GM23338 (cell line): ENCODE measurements around the gene RGS6. TPM values are rescaled to one million over a fixed set of nuclear protein-coding genes. Genes with fewer than 3 reads are reported as not detected.

ENCODE experiments used
- ATAC-seq: fragments of 200-7000 bp; cut with Tn5 transposase; 3 replicates; pipeline ENCODE4 v1.9.1; 2020
- DNase-seq: peaks from one replicate; pipeline ENCODE4 v3.0.0-alpha.2; 2015; ENCODE audit warnings: low spot score
- H2AFZ ChIP-seq: fragments of 200-600 bp; sonication (generic); 2 replicates; pipeline ENCODE4 v1.8.0; 2016; ENCODE audit warnings: antibody characterized with exemption, mild to moderate bottlenecking, moderate library complexity
- H3F3A ChIP-seq: fragments of 200-600 bp; sonication (generic); replicated peaks from 2 replicates; pipeline ENCODE4 v1.8.0; 2017; ENCODE audit warnings: antibody characterized with exemption, mixed run types, low read depth
- H3K27ac ChIP-seq: fragments of 200-600 bp; sonication (generic); 2 replicates; pipeline ENCODE4 v1.6.1; 2016; ENCODE audit warnings: low read depth
- H3K27me3 ChIP-seq: fragments of 200-600 bp; sonication (generic); 2 replicates; pipeline ENCODE4 v1.8.0; 2016; ENCODE audit warnings: mild to moderate bottlenecking, mixed run types, moderate library complexity; ENCODE audit not compliant: insufficient read depth
- H3K36me3 ChIP-seq: fragments of 200-600 bp; sonication (generic); 2 replicates; pipeline ENCODE4 v1.8.0; 2016; ENCODE audit warnings: mild to moderate bottlenecking; ENCODE audit not compliant: insufficient read depth
- H3K4me1 ChIP-seq: fragments of 200-600 bp; sonication (generic); 2 replicates; pipeline ENCODE4 v1.8.0; 2016; ENCODE audit warnings: mild to moderate bottlenecking, moderate library complexity; ENCODE audit not compliant: insufficient read depth
- H3K4me2 ChIP-seq: fragments of 200-600 bp; sonication (generic); 2 replicates; pipeline ENCODE4 v1.7.1; 2017; ENCODE audit warnings: mixed run types
- H3K4me3 ChIP-seq: fragments of 200-600 bp; sonication (generic); 2 replicates; pipeline ENCODE4 v1.6.1; 2016; ENCODE audit warnings: mixed run types
- H3K79me2 ChIP-seq: fragments of 200-600 bp; sonication (generic); replicated peaks from 2 replicates; pipeline ENCODE4 v1.8.0; 2017; ENCODE audit warnings: mild to moderate bottlenecking; ENCODE audit not compliant: insufficient read depth
- H3K9me2 ChIP-seq: fragments of 200-600 bp; sonication (generic); 2 replicates; pipeline ENCODE4 v1.8.0; 2017; ENCODE audit not compliant: insufficient read depth
- H4K20me1 ChIP-seq: fragments of 200-600 bp; sonication (generic); replicated peaks from 2 replicates; pipeline ENCODE4 v1.8.0; 2017; ENCODE audit warnings: mild to moderate bottlenecking; ENCODE audit not compliant: insufficient read depth
- H3K27ac Mint-ChIP-seq: 2 replicates; pipeline ENCODE4 v1.8.0; 2020; ENCODE audit warnings: inconsistent platforms, mild to moderate bottlenecking, moderate library complexity, mixed read lengths
- H3K27me3 Mint-ChIP-seq: 3 replicates; pipeline ENCODE4 v1.8.0; 2022; ENCODE audit warnings: low read depth, mild to moderate bottlenecking, moderate library complexity, mixed read lengths, inconsistent platforms; ENCODE audit not compliant: insufficient read depth, poor library complexity
- H3K36me3 Mint-ChIP-seq: 3 replicates; pipeline ENCODE4 v1.8.0; 2021; ENCODE audit warnings: low read depth, mild to moderate bottlenecking, inconsistent platforms, moderate library complexity, mixed read lengths
- H3K4me1 Mint-ChIP-seq: 3 replicates; pipeline ENCODE4 v1.8.0; 2020; ENCODE audit warnings: mild to moderate bottlenecking, inconsistent platforms, mixed read lengths
- H3K4me3 Mint-ChIP-seq: 3 replicates; pipeline ENCODE4 v1.8.0; 2021; ENCODE audit warnings: moderate library complexity, mild to moderate bottlenecking, inconsistent platforms, mixed read lengths
- H3K9me3 Mint-ChIP-seq: 3 replicates; pipeline ENCODE4 v1.8.0; 2020; ENCODE audit warnings: moderate library complexity, mild to moderate bottlenecking, inconsistent platforms, mixed read lengths
- CREB1 ChIP-seq: fragments of 250-450 bp; sonication (Bioruptor Pico); IDR thresholded peaks from 2 replicates; pipeline ENCODE4 v1.5.0; 2020; ENCODE audit warnings: low read depth, mild to moderate bottlenecking, moderate library complexity
- CTCF ChIP-seq, 2 experiments: fragments of 200-600 bp in 1 of 2; sonication (generic) in 1 of 2; conservative IDR thresholded peaks; 2 replicates each; pipeline versions ENCODE4 v1.5.1 to v1.6.1; 2016 to 2017; ENCODE audit warnings: antibody characterized with exemption in 2 of 2, low read depth in 2 of 2, mild to moderate bottlenecking in 2 of 2, moderate library complexity in 1 of 2
- EZH2 ChIP-seq: fragments of 200-600 bp; sonication (generic); IDR thresholded peaks from one replicate; pipeline ENCODE4 v1.8.0; 2017; ENCODE audit warnings: antibody characterized with exemption, mild to moderate bottlenecking, low read depth; ENCODE audit not compliant: unreplicated experiment
- EZH2phosphoT487 ChIP-seq: fragments of 200-600 bp; sonication (generic); IDR thresholded peaks from one replicate; pipeline ENCODE4 v1.8.1; 2018; ENCODE audit warnings: antibody characterized with exemption; ENCODE audit not compliant: unreplicated experiment
- JUNB ChIP-seq: IDR thresholded peaks from one replicate; pipeline ENCODE4 v1.6.1; 2016; ENCODE audit warnings: antibody characterized with exemption; ENCODE audit not compliant: unreplicated experiment
- NANOG ChIP-seq: IDR thresholded peaks from 2 replicates; pipeline ENCODE4 v1.6.1; 2016; ENCODE audit warnings: antibody characterized with exemption, borderline replicate concordance
- POLR2AphosphoS5 ChIP-seq: IDR thresholded peaks from 2 replicates; pipeline ENCODE4 v1.6.1; 2016; ENCODE audit warnings: antibody characterized with exemption, low read depth
- STAT1 ChIP-seq: IDR thresholded peaks from one replicate; pipeline ENCODE4 v1.6.1; 2016; ENCODE audit warnings: antibody characterized with exemption; ENCODE audit not compliant: unreplicated experiment
- ZNF114 ChIP-seq: fragments of 250-450 bp; sonication (Bioruptor Pico); IDR thresholded peaks from 2 replicates; pipeline ENCODE4 v1.5.0; 2020; ENCODE audit warnings: mild to moderate bottlenecking, moderate library complexity
- ZNF462 ChIP-seq: fragments of 250-450 bp; sonication (Bioruptor Pico); IDR thresholded peaks from 2 replicates; pipeline ENCODE4 v1.5.0; 2020; ENCODE audit warnings: mild to moderate bottlenecking, moderate library complexity
- polyA plus RNA-seq: library from polyadenylated mRNA; unstranded; fragments of >200 nt; fragmentation: Nextera tagmentation; extraction: Ambion mirVana; gene quantifications from 2 replicates; pipeline ENCODE4 v1.2.1, GENCODE V29; 2016
- total RNA-seq: library from RNA; depleted of rRNA; stranded (reverse); fragments of >200 nt; shearing (Covaris generic); gene quantifications from 2 replicates; pipeline ENCODE4 v1.2.3, GENCODE V29; 2014
- TF ChIP-seq, protein P1 (sequence below): IDR thresholded peaks from 2 replicates; pipeline ENCODE4 v1.6.1; 2016; ENCODE audit warnings: antibody characterized with exemption

RGS6 gene
- total and polyA plus RNA-seq, 2 experiments from 2014 or later = 0.66 to 0.83 TPM

DNA sequence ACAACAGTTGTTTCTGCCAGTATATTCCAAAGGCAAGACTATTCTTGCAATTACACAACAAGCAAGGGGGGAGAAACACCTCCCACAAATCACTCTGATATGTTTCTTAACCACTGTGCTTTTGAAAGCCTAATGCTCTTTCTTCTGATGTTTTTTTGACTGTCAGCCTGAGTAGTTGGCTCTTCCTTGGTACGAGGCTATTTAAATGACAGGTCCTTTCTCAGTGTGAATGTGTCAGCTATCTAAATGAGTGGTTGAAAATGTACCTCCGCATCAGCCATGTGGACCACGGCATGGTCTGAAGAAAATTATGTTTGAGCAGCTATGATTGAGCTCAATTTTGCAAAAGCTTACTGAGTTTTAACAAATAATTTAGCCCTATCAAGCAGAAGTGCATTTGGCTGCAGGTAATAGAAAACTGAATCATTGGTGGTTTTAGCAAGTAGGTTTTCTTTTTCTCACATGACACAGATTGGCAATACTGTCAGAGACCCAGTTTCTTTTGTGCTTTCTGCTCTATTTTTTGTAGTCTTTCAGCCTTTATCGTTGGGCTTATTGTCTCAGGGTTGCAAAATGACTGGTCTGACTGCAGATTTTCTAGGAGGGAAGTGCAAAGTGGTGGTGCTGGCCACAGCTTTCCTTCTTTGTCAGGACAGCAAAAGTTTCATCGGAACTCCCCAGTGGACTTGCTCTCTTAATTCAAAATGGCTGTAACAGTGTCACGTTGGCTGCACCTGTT is 162.8 kb downstream of the RGS6 start (continued):
- TF ChIP-seq ZNF462 (CRISPR knock-in tag) (no peak), NANOG (no peak)
- TF ChIP-seq, protein P1, sequence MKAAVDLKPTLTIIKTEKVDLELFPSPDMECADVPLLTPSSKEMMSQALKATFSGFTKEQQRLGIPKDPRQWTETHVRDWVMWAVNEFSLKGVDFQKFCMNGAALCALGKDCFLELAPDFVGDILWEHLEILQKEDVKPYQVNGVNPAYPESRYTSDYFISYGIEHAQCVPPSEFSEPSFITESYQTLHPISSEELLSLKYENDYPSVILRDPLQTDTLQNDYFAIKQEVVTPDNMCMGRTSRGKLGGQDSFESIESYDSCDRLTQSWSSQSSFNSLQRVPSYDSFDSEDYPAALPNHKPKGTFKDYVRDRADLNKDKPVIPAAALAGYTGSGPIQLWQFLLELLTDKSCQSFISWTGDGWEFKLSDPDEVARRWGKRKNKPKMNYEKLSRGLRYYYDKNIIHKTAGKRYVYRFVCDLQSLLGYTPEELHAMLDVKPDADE = no peak

DNA sequence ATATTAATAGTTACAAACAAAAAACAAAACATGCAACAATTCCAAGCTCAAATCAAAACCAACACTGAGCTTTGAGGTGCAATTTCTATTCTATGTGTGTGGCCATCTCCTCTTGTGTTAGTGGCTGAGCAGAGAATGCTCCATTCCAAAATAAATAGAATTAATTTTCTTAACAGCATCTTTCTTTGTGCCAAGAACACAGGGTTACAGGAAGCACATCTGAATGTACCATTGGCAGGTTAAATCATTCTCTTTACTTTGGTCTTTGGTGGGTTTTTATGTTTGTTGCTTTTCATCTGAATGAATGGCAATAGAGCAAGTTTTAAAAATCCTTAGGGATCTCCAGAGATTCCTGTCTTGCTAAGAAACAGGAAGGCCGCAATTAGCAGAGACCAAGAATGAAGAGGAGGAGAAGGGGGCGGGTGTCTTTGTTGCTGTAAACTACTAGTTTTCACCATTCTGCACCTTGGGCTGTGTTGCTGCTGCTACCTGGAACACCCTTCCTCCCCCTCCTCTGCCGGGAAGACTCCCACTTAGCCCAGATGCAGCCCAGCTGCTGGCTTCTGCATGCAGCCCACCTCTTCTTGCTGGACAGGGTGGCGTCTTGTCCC is 165.0 kb downstream of the RGS6 start:
- DNase-seq (peak; percentile 7), ATAC-seq (no peak)
- Histone ChIP-seq H3K4me2 (no peak overlapping the region), H3K4me3 (no peak overlapping the region), H3K4me1 (peaks cover 10% of the 10 kb centered on the region; the same call in 1 of the 2 replicates), H3K27me3 (no peaks in the 10 kb centered on the region), H3K79me2 (no peaks in the 10 kb centered on the region), H3F3A (no peaks in the 10 kb centered on the region), H2AFZ (peak overlapping the region; percentile 28; the same call in 1 of the 2 replicates), H3K36me3 (no peaks in the 10 kb centered on the region), H3K9me2 (no peaks in the 10 kb centered on the region), H4K20me1 (no peaks in the 10 kb centered on the region), H3K27ac (no peak overlapping the region)
- Mint-ChIP-seq H3K27ac (no peak overlapping the region), H3K9me3 (no peaks in the 10 kb centered on the region), H3K4me3 (no peak overlapping the region), H3K4me1 (peaks cover 9% of the 10 kb centered on the region; the same call in 2 of the 3 replicates), H3K27me3 (peaks cover 5% of the 10 kb centered on the region), H3K36me3 (no peaks in the 10 kb centered on the region)
- TF ChIP-seq JUNB = no peak
- TF ChIP-seq, protein P1 = no peak
- TF ChIP-seq ZNF114 (CRISPR knock-in tag) = no peak
- TF ChIP-seq POLR2AphosphoS5 = no peak
- TF ChIP-seq STAT1 = no peak
- TF ChIP-seq EZH2phosphoT487 = no peak
- TF ChIP-seq EZH2 = no peak
- no peak for TF ChIP-seq CREB1 (CRISPR knock-in tag)
- TF ChIP-seq CTCF (conservative IDR thresholded peaks at IDR 0.05; ENCODE audit: low read depth in 2 of 2) = no peak
